GM12878 (cell line): Measurements from ENCODE around the gene TMEM255B. TPM values are rescaled to one million over a fixed set of nuclear protein-coding genes. Genes with fewer than 3 reads are reported as not detected.

ENCODE experiments used
- ATAC-seq: fragments of 200-7000 bp; cut with Tn5 transposase; 3 replicates; pipeline ENCODE4 v1.9.1; 2020; ENCODE audit warnings: mild to moderate bottlenecking, moderate library complexity
- BruUV-seq: library from RNA; stranded (reverse); fragments of 400-500 nt; replicated peaks from 2 replicates; lab custom pipeline; 2021; lab: Mats Ljungman, UMichigan
- CTCF ChIA-PET: fragments of 300-600 bp; sonication (Branson Sonifier 250); formaldehyde crosslinking; extraction: SDS; loops from one replicate; lab custom pipeline; 2021; ENCODE audit warnings: inconsistent platforms; lab: Yijun Ruan, JAX
- POLR2A ChIA-PET: fragments of 350-600 bp; formaldehyde crosslinking; extraction: SDS; loops from one replicate; lab custom pipeline; 2021; ENCODE audit warnings: inconsistent platforms; lab: Charles Lee
- RAD21 ChIA-PET: fragments of 300-600 bp; sonication (Branson Sonifier 250); formaldehyde crosslinking; loops from one replicate; lab custom pipeline; 2023; ENCODE audit warnings: antibody characterized with exemption; ENCODE audit not compliant: unreplicated experiment; lab: Charles Lee
- SMC1A ChIA-PET: fragments of 300-600 bp; sonication (Branson Sonifier 250); formaldehyde crosslinking; loops from one replicate; lab custom pipeline; 2023; ENCODE audit not compliant: unreplicated experiment, uncharacterized antibody; lab: Charles Lee
- DNase-seq: peaks from one replicate; pipeline ENCODE4 v3.0.0-alpha.2; 2011; ENCODE audit warnings: low read depth, low spot score
- FAIRE-seq: peaks from 3 replicates; lab custom pipeline; 2011; peaks lifted over from hg19 to GRCh38; lab: Jason Lieb, UNC
- H2AFZ ChIP-seq: 2 replicates; pipeline ENCODE4 v1.6.0; 2011; ENCODE audit warnings: low read depth, low read length, control low read depth; ENCODE audit not compliant: control insufficient read depth
- H3K27ac ChIP-seq: 2 replicates; pipeline ENCODE4 v1.5.1; 2011; ENCODE audit warnings: control low read depth; ENCODE audit not compliant: control insufficient read depth, insufficient read depth
- H3K27me3 ChIP-seq, 2 experiments: replicated peaks in 1 of 2; 2 replicates each; pipeline versions ENCODE4 v1.6.0 to v1.6.1; 2011; ENCODE audit warnings: low read length in 1 of 2; ENCODE audit not compliant: control insufficient read depth in 2 of 2, insufficient read depth in 2 of 2
- H3K36me3 ChIP-seq, 2 experiments: 2 replicates each; pipeline ENCODE4 v1.5.1; 2011; ENCODE audit warnings: low read length in 1 of 2; ENCODE audit not compliant: control insufficient read depth in 2 of 2, insufficient read depth in 2 of 2
- H3K4me1 ChIP-seq: 2 replicates; pipeline ENCODE4 v1.6.1; 2011; ENCODE audit warnings: mild to moderate bottlenecking, low read length, moderate library complexity, mixed read lengths; ENCODE audit not compliant: control insufficient read depth, insufficient read depth
- H3K4me2 ChIP-seq: 2 replicates; pipeline ENCODE4 v1.6.0; 2011; ENCODE audit warnings: control low read depth; ENCODE audit not compliant: control insufficient read depth, insufficient read depth
- H3K4me3 ChIP-seq: fragments of 200-600 bp; sonication (generic); 2 replicates; pipeline ENCODE4 v1.5.1; 2016
- H3K79me2 ChIP-seq: 2 replicates; pipeline ENCODE4 v1.6.0; 2011; ENCODE audit warnings: low read length; ENCODE audit not compliant: control insufficient read depth, insufficient read depth
- H3K9ac ChIP-seq: 2 replicates; pipeline ENCODE4 v1.8.0; 2011; ENCODE audit warnings: low read length, control low read depth, mixed read lengths; ENCODE audit not compliant: control insufficient read depth, insufficient read depth
- H3K9me3 ChIP-seq: replicated peaks from 3 replicates; pipeline ENCODE4 v1.5.1; 2011; ENCODE audit warnings: mild to moderate bottlenecking, low read length; ENCODE audit not compliant: control insufficient read depth, insufficient read depth
- H4K20me1 ChIP-seq: 2 replicates; pipeline ENCODE4 v1.6.0; 2011; ENCODE audit not compliant: control insufficient read depth, insufficient read depth
- CREB1 ChIP-seq: IDR thresholded peaks from 2 replicates; pipeline ENCODE4 v1.6.1; 2012; ENCODE audit warnings: low read depth, mild to moderate bottlenecking, inconsistent platforms
- CUX1 ChIP-seq: IDR thresholded peaks from 2 replicates; pipeline ENCODE4 v1.6.1; 2012; ENCODE audit warnings: improper control_type of control experiment, low read depth, low read length; ENCODE audit not compliant: insufficient replicate concordance
- EGR1 ChIP-seq, 2 experiments: IDR thresholded peaks; 1 replicate in 1 of 2; 2 replicates in 1 of 2; pipeline ENCODE4 v1.6.1; 2011 to 2012; ENCODE audit warnings: low read depth in 2 of 2, low read length in 2 of 2, borderline replicate concordance in 1 of 2, mild to moderate bottlenecking in 1 of 2, moderate library complexity in 1 of 2
- IKZF1 ChIP-seq: fragments of 450-650 bp; conservative IDR thresholded peaks from 2 replicates; pipeline ENCODE4 v1.6.1; 2017; ENCODE audit warnings: antibody characterized with exemption, mild to moderate bottlenecking
- JUND ChIP-seq: IDR thresholded peaks from 2 replicates; pipeline ENCODE4 v1.6.1; 2012; ENCODE audit warnings: low read depth, mild to moderate bottlenecking, low read length, improper control_type of control experiment, moderate library complexity
- PAX8 ChIP-seq: fragments of 450-650 bp; IDR thresholded peaks from 2 replicates; pipeline ENCODE4 v1.6.1; 2017; ENCODE audit warnings: mild to moderate bottlenecking, moderate library complexity
- POLR2A ChIP-seq: IDR thresholded peaks from 2 replicates; pipeline ENCODE4 v1.6.1; 2011; ENCODE audit warnings: low read depth, mild to moderate bottlenecking, low read length
- SIX5 ChIP-seq: IDR thresholded peaks from 2 replicates; pipeline ENCODE4 v1.6.1; 2011; ENCODE audit warnings: mild to moderate bottlenecking, low read depth, low read length, moderate library complexity; ENCODE audit not compliant: severe bottlenecking
- YY1 ChIP-seq: IDR thresholded peaks from 2 replicates; pipeline ENCODE4 v1.6.1; 2011; ENCODE audit warnings: low read depth, mild to moderate bottlenecking, low read length
- ZNF622 ChIP-seq: fragments of 450-650 bp; IDR thresholded peaks from 2 replicates; pipeline ENCODE4 v1.6.1; 2017; ENCODE audit warnings: mild to moderate bottlenecking, inconsistent platforms
- WGBS: methylation state at CpG from one replicate; pipeline ENCODE4 v1.1.6; 2016; ENCODE audit warnings: low lambda C conversion rate; ENCODE audit not compliant: insufficient replicate concordance, insufficient coverage; ENCODE audit errors: missing lambda C conversion rate; 5-methylcytosine and 5-hydroxymethylcytosine counted together
- in situ Hi-C: fragments of 300-500 bp; cut with MboI; formaldehyde crosslinking; loops from 9 replicates; pipeline ENCODE4 v1.14.3; 2018; ENCODE audit warnings: mixed read lengths
- intact Hi-C: fragments of 100-400 bp; cut with micrococcal nuclease; formaldehyde crosslinking; loops from one replicate; pipeline ENCODE4 v1.14.2; 2022; ENCODE audit not compliant: unreplicated experiment
- polyA plus RNA-seq, 11 experiments: library from polyadenylated mRNA; depleted of rRNA in 4 of 11; unstranded in 6 of 11; stranded (reverse) in 5 of 11; fragments of >200 nt; fragmentation: Nextera tagmentation in 4 of 11; fragmentation: Illumina TruSeq in 1 of 11; extraction: Ambion mirVana in 4 of 11; extraction: Trizol in 1 of 11; gene quantifications; 1 replicate in 1 of 11; 2 replicates in 10 of 11; pipeline versions ENCODE4 v1.2.1 to v1.2.3, GENCODE V29; 2011 to 2016; ENCODE audit warnings: inconsistent platforms in 2 of 11, missing spikeins in 2 of 11, low read depth in 1 of 11
- total RNA-seq, 4 experiments: library from RNA; depleted of rRNA in 3 of 4; stranded (reverse); fragments of >200 nt in 3 of 4; fragmentation: Illumina TruSeq in 1 of 4; extraction: Trizol in 1 of 4; gene quantifications; 2 replicates each; pipeline versions ENCODE4 v1.2.1 to v1.2.3, GENCODE V29; 2013 to 2021
- TF ChIP-seq, protein P1 (sequence below): fragments of 450-650 bp; IDR thresholded peaks from 2 replicates; pipeline ENCODE4 v1.6.1; 2017; ENCODE audit warnings: antibody characterized with exemption, mild to moderate bottlenecking, moderate library complexity

Gene TMEM255B
- total and polyA plus RNA-seq, 10 of the 15 experiments (the other 5 are each of a cell fraction or from before 2014, with no cell fraction given), result 0.04 to 0.62 (median 0.13) TPM; not detected in 3

GRCh38 chr13:113804703-113805430, 45.8 kb downstream of the TMEM255B start (continued):
- no peak for TF ChIP-seq CUX1
- no peak for TF ChIP-seq IKZF1
- no peak for TF ChIP-seq ZNF622
- no peak for TF ChIP-seq EGR1 (IDR thresholded peaks at IDR 0.05; ENCODE audit: borderline replicate concordance in 1 of 2, low read depth in 2 of 2, low read length in 2 of 2)
- TF ChIP-seq POLR2A, result no peak
- TF ChIP-seq PAX8, result no peak

DNA sequence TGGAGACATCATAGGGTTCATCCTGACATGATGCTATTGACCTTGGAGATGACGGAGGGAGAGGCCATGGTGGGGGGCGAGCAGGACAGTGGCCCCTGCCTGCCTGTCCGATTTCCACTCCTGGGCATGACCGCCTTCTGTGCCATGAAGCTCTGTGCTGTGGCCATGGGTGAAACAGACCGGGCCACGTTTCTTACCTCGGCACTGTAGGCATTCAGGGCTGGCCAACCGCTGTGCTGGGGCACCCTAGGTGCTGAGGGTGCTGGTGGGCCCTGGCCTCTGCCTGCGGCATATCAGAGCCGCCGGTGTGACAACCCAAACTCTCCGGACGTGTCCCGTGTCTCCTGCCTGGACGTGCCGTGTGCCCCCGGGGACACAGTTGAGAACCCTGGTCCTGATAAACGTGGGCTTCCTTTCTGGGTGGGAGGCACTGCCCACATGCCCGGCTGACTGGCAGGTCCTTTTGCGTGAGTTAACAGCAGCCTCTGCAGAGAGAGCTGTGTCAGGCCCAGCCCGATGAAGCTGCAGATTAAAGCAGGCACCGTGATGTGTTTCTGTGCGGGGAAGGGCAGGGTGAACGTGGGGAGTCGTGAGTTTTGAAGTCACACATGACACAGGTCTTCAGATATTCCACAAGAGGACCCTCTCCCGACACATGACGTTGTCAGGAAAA, 46.5 kb downstream of the TMEM255B start:
- FAIRE-seq, result no peak
- no peak for DNase-seq
- no peak overlapping the region for H2AFZ ChIP-seq
- ChIA-PET SMC1A (no interaction called here), CTCF (no interaction called here), POLR2A (no interaction called here), RAD21 (no interaction called here)
- H3K36me3 ChIP-seq, result no peaks in the 10 kb centered on the region
- WGBS, result 58% methylated on average over 27 of the region's 27 CpGs
- no TSS peak for BruUV-seq
- ATAC-seq, result no peak
- no peaks in the 10 kb centered on the region for H3K79me2 ChIP-seq
- H4K20me1 ChIP-seq, result no peaks in the 10 kb centered on the region
- H3K9ac ChIP-seq, result no peak overlapping the region
- H3K27me3 ChIP-seq, result no peaks in the 10 kb centered on the region
- H3K9me3 ChIP-seq, result peaks cover 7% of the 10 kb centered on the region; the same call in 2 of the 3 replicates
- intact Hi-C loops (no loop called here), in situ Hi-C loops (no loop called here)
- H3K4me2 ChIP-seq, result no peak overlapping the region
- H3K4me1 ChIP-seq, result no peaks in the 10 kb centered on the region
- H3K27ac ChIP-seq, result no peak overlapping the region
- no peak overlapping the region for H3K4me3 ChIP-seq
- no peak for TF ChIP-seq JUND
- TF ChIP-seq CREB1, result no peak
- no peak for TF ChIP-seq SIX5
- TF ChIP-seq, protein P1, sequence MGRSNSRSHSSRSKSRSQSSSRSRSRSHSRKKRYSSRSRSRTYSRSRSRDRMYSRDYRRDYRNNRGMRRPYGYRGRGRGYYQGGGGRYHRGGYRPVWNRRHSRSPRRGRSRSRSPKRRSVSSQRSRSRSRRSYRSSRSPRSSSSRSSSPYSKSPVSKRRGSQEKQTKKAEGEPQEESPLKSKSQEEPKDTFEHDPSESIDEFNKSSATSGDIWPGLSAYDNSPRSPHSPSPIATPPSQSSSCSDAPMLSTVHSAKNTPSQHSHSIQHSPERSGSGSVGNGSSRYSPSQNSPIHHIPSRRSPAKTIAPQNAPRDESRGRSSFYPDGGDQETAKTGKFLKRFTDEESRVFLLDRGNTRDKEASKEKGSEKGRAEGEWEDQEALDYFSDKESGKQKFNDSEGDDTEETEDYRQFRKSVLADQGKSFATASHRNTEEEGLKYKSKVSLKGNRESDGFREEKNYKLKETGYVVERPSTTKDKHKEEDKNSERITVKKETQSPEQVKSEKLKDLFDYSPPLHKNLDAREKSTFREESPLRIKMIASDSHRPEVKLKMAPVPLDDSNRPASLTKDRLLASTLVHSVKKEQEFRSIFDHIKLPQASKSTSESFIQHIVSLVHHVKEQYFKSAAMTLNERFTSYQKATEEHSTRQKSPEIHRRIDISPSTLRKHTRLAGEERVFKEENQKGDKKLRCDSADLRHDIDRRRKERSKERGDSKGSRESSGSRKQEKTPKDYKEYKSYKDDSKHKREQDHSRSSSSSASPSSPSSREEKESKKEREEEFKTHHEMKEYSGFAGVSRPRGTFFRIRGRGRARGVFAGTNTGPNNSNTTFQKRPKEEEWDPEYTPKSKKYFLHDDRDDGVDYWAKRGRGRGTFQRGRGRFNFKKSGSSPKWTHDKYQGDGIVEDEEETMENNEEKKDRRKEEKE, result no peak
- TF ChIP-seq YY1, result no peak
